NCI-H2029 (cell line): ENCODE measurements around the gene CENPS.
"Not testable (repeated sequence)": the region's sequence is repeated elsewhere in the genome, so short reads cannot be mapped to it uniquely, and the experiment has no call there.

Source experiments
- DNase-seq: peaks from one replicate; lab custom pipeline; 2025; lab: John Stamatoyannopoulos, UW

The CENPS gene

DNA sequence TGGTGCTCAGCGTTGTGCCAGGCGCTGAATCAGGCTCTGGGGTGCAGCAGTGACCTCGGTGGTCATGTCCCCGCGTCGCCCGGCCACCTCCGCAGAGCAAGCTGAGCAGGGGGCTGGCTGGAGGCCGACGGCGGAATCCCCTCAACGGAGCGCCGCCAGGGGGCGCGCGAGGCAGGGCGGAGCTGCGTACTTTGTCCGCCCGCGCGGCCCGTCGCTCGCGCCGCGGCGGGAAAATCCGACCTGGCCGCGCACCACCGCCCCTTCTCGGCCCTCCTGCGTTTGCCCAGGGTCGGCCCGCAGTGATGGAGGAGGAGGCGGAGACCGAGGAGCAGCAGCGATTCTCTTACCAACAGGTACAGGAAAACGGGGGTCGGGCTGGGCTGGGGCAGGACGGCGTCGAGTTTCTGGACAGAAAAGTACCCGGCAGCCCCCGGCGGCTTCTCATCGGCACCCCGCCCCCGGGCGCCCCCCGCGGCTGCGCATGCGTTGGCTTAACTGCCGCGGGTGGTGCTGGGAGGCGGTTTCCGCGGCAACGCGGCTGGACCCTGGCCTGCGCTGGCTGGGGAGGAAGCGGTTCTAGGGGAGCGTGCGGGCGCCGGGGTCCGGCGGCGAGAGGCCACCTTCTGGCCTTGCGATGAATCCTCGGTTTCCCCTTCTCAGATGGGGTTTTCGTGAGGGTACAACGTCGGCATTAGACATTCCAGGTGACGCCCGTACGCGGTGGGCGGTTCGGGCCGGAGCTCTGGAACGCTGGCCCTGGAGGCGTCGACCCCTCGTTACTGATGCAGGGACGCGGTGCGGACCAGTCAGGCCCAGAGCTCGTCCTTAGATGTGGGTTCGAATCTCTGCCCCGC is at the start of gene CENPS:
Gene CENPS (plus strand): TSS at position 218 of the 854 bp plus-strand sequence. CDS start 85 bp downstream, at position 303.
- DNase-seq: peak; percentile 71

DNA sequence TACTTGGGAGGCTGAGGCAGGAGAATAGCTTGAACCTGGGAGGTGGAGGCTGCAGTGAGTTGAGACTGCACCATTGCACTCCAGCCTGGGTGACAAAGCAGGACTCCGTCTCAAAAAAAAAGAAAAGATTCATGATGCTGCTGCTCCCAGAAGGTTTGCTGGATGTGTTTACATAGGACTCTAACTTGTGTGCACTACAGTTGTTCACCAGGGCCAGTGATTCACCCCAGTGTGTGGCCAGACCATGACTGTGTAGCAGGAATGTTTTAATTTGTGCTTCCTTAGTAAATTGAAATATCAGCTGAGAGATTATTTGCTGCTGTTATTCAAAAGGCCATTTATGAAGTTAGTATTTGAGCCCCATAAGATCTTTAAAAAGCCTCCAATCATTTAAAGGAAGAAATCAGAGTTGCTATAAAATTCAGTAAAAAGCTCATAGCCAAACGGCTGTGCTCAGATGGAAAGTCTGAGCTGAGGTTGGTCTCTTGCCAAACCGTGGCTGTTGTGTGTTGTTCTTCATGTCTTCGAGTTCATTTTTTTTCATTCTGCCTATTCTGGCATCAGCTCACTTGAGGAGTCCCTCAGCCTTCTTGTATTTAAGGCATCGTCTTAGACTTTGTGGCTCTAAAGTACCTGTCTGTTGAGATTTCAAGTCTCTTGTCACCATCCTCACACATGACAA is 49.5 kb upstream of the CENPS start:
- DNase-seq: no peak

DNA sequence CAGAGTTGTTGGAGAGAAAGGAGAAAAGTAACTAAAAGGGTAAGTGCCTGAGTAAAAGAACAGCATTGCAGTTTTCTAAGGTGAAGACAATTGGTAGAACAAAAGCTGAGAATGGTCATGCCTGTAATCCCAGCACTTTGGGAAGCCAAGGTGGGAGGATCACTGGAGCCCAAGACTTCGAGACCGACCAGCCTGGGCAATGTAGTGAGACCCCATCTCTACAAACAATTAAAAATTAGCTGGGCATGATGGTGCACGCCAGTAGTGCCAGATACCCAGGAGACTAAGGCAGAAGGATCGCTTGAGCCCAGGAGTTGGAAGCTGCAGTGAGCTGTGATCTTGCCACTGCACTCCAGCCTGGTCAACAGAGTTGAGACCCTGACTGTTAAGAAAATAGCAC is 46.6 kb upstream of the CENPS start:
- DNase-seq: no peak

- no peak for DNase-seq
Observed at GRCh38 chr1:10384219-10384618, 46.0 kb upstream of the CENPS start.

DNA sequence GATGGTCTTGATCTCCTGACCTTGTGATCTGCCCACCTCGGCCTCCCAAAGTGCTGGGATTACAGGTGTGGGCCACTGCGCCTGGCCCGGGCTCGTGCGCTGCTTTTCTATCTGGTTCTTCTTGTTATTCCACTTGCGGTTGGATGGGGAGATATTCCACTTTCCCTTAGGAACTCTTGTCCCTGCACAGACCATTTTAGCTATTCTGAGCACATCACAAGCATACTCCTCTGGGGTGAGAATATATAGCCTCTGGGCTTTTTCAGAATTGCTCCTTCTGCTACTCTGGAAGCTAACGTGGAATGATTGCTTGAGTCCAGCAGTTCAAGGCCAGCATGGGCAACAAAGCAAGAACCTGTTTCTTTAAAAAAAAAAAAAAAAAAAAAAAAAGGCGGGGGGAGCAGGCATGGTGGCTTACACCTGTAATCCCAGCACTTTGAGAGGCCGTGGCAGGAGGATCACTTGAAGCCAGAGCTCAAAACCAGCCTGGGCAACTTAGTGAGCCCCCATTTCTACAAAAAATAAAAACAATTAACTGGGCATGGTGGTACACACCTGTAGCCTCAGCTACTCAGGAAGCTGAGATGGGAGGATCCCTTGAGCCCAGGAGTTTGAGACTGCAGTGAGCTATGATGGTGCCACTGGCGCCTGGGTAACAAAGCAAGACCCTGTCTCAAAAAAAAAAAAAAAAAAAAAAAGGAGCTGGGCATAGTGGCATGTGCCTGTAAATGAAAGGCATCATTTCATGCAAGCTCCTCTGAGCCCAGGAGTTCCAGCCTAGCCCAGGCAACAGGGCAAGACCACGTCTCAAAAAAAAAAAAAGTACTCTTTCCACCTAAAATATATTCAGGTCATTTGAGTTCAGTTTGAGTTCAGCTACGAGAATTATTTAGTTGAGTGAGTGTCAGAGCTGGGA is 43.2 kb upstream of the CENPS start:
- DNase-seq: no peak

DNA sequence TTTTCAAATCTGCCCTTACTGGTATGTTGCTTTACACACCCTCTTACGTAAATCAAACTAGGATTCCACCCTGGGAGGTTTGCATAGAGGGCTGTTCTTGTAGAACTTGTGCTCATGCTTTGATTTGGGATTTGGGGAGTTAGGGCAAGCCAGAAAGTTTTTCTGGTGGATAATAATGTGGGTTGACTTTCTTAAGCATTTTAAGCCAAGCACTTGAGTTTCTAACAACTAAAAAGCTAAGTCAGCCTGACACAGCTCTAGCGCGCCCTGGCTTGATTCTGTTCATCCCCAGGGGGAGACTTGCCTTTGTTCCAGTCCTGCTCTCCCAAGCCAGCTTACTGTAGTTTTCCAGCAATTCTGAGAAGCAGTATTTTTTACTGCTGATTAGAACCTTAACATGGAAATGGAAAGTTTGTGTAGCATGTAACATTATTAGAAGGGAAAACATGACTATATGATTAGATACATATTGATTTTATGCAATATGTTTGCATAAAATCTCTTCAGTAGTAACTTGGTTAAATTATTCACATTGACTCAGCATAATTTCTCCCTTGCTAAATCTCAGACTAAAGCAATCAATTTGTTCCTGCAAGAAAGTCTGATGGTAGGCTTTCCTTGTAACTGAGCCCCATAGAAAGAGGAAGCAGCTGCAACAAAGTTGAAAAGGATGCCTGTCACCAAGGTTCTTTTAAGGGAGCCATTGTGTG is 42.4 kb upstream of the CENPS start:
- no peak for DNase-seq

DNA sequence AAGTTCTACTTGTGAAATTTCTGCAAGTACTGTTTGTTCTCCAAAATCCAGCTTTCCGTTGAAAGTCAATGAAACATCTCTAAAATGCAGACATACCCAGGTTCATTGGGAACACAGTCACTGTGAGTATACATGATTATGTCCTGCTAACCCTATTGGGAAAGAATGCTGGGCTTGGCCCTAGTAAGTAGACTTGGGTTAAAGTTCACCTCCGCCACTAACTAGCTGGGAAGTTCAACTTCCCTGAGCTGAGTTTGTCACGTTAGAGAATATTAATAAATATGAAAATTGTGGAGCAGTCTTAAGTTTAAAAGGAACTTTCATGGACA is 41.9 kb upstream of the CENPS start:
- no peak for DNase-seq

DNA sequence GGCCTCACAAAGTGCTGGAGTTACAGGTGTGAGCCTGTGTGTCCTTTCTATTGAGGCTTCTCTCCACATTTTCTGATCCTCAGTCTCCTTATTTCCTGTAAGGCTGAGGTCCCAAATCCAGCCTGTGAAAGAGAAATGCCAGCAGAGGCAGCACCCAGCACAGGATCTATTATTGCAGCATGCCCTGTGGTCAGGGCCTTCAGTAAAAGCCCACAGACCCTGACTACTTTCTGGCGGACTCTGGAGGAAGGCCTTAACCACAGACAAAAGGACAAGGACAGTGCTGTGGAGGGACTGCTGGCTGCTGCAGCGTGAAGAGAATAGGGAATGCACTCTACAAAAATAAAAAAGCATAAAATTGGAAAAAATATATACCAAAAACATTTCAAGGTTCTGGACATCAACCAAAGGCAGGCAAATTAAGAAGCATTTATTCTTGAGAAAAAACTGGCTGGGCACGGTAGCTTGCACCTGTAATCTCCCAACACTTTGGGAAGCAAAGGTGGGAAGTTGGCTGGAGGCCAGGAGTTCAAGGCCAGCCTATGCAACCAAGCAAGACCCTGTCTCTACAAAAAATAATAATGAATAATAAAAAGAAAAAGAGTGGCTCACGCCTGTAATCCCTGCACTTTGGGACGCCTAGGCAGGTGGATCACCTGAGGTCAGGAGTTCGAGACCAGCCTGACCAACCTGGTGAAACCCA is 40.8 kb upstream of the CENPS start:
- DNase-seq: no peak

DNA sequence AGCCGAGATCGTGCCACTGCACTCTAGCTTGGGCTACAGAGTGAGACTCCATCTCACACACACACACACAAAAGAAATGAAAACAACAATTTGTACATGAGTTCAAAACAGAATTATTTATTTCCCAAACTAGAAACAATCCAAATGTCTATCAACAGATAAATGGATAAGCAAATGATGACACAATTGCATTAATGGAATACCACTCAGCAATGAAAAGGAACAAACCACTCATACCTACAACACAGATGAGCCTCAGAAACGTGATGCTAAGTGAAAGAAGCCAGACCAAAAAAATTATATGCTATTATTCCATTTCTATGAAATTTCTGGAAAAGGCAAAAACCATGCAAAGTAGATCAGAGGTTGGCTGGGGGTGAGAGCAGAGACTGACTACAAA is 33.4 kb upstream of the CENPS start:
- no peak for DNase-seq

DNA sequence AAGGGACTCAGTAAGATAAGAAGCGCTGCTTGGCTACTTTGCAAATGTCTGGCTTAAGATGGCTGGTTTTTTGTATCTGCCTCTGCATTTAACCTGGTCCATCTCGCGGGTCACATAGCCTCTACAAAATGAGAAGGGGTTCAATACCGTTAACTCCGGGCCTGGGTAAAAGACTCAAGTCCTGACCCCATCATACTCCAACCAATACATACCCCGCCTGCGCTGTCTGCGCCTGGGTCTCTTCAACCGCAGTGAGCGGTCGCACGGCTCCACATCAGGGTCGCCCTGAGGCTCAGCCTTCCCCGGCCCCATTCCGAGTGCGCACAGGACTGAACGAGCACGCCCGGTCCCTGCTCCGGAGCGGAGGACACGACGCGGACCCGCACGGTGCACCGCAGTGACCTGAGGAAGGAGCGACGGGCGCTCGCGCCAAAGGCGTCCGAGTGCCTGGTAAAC is 31.9 kb upstream of the CENPS start:
- no peak for DNase-seq

DNA sequence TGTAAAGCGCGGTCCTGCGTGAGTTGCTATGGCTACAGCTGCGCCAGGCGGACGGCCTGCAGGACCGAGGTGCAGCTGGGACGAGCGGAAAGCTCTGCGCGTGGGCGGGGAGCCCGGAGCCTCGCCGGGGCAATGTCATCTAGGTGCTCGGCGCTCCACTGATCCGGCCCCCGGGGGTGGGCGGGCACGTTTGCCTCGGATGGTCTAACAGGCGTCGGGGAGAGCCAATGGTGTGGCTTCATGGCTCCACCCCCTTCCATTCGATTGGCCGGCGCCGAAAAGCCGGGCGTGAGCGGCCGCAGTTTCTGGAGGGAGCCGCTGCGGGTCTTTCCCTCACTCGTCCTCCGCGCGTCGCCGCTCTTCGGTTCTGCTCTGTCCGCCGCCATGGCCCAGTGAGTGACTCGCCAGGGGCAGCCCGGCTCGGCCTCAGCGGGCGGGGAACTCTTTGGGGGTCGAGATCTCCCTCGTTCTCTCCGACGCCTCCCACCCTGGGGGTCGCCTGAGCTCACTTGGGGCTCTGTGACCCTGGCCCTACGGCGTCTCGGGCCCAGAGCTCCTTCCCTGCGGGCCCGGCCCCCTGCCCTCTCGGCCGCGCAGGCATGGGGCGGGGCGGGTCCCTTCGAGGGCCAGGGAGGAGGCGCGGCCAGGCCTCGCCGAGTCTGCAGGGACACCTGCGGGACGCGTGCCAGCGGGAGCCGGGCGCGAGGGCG is 31.3 kb upstream of the CENPS start, which contains the start of gene PGD:
Gene PGD (plus strand): TSS at position 331 of the 710 bp plus-strand sequence. CDS start 54 bp downstream, at position 385.
- peak; percentile 95 for DNase-seq

- DNase-seq: no peak
Observed at GRCh38 chr1:10399444-10399941, 30.7 kb upstream of the CENPS start.

DNA sequence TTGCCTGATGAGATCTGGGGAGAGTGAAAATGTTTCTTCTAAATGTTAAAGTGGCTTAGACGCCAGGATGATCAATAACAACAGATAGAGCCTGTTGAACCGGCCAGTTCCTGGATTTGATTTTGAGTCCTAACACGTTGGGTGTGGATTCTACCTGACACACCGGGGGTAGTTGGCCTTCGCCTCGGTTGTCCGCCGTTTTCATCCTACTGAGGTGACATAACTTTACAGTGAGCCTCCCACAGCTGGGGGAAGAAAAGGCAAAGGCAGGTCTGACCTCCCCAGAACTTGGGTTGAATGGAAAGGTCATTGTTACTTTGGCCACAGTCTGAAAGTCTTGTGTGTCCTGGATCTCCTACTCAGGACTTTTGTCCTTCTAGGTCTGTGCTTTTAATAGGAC is 30.2 kb upstream of the CENPS start:
- no peak for DNase-seq

DNA sequence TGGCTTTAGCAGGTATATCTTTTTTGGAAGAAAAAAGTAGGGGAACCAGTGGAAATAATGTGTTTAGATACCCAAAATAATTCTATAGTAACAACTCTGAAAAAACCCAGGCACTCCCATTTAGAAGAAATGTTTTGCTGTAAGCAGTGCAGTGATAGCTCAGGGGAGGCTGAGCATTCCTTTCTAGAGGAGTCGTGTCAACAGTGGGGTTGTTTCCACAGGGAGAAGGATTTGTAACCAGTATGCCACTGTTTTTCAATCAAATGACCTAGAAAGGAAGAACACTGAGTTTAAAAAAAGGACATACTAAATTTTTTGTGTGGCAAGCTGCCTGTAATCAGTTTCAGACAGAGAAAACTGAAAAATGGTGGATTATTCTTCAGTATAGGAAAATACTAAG is 29.0 kb upstream of the CENPS start:
- no peak for DNase-seq

DNA sequence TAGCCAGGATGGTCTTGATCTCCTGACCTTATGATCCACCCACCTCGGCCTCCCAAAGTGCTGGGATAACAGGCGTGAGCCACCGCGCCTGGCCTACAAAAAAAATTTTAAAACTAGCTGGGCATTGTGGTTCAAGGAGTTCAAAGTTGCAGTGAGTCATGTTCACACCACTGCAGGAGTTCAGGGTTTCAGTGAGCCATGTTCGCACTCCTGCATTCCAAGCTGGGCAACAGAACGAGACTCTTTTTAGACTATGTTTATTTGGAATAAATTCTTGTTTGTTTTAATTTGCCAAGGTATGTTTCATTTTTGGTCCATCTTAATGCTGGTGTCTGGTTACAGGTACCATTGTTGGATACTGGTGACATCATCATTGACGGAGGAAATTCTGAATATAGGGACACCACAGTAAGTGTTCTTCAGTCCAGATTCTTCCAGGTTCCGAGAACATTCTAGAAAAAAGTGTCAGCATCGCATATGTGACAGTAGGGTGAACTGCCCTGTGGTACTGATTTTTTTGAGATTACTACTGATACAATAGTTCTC is 27.4 kb upstream of the CENPS start:
- no peak for DNase-seq

GRCh38 chr1:10407201-10407600 is 23.0 kb upstream of the CENPS start:
- no peak for DNase-seq

DNA sequence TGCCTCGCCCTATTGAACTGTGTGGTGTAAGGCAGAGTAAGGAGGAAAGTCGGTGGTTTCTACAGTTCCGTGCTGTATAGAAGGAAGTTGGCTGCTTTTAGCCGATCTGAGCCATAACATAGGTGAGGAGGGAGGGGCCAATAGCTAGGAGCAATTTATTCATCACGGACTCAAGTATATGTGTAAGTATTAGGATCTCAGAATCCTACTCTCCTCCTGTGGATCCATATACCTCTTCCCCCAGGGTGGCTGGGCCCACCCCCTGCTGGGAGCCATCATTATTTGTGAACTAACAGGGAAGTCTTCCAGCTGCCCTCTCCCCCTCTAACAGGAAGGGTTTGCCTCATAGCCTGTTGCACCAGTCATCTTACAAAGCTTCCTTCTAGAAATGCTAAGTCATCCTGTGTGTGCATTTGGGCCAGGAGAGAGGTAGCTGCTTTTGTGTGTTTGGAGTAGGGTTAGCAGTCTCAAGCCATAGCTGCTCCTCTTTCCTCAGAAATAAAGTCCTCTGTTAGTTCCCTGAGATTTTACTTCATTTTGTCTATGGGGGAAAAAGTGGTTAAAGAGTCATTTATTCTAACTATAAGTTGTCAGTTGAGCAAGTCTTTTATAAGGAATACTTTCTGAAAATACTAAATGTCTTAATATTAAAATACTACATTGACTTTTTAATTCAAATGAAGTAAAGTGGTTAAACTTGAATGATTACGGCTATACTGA is 14.9 kb upstream of the CENPS start:
- no peak for DNase-seq

DNA sequence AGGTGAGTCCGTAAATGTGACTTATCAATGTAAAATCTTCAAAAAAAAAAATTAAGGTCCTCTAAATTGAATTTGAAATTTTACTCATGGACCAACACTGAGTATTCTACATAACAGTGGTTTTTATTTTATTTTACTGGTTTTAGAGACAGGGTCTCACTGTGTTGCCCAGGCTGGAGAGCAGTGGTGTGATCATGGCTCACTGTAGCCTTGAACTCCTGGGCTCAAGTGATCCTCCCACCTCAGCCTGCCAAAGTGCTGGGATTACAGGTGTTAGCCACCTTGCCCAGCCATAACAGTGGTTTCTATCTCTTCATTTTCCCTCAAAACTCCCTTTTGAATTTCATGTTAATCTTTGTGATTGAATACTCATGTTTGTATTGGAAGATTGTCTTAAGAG is 14.3 kb upstream of the CENPS start:
- not testable (repeated sequence) for DNase-seq

GRCh38 chr1:10418741-10419140 is 11.5 kb upstream of the CENPS start:
- DNase-seq: not testable (repeated sequence)
